ENCODE results near the gene CTBS. TPM values are rescaled to one million over a fixed set of nuclear protein-coding genes. Genes with fewer than 3 reads are reported as not detected.
"Not testable (repeated sequence)": the region's sequence is repeated elsewhere in the genome, so short reads cannot be mapped to it uniquely, and the experiment has no call there.

The CTBS gene, protein sequence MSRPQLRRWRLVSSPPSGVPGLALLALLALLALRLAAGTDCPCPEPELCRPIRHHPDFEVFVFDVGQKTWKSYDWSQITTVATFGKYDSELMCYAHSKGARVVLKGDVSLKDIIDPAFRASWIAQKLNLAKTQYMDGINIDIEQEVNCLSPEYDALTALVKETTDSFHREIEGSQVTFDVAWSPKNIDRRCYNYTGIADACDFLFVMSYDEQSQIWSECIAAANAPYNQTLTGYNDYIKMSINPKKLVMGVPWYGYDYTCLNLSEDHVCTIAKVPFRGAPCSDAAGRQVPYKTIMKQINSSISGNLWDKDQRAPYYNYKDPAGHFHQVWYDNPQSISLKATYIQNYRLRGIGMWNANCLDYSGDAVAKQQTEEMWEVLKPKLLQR
- total RNA-seq (2014; rRNA removed; shearing (Covaris generic)): 11.3 and 15.2 TPM in 2 replicates

GRCh38 chr1:84573967-84574842 lies at the start of gene CTBS:
Gene CTBS, minus strand, starts transcription at chr1:84574440. Its CDS starts 25 bp downstream, at chr1:84574415.
- DNase-seq (ENCODE audit: low spot score): peak; percentile 61

GRCh38 chr1:84621553-84621952 lies 47.3 kb upstream of the CTBS start:
- no peak for DNase-seq (ENCODE audit: low spot score)

- DNase-seq (ENCODE audit: low spot score): no peak
Observed at GRCh38 chr1:84620720-84621313, 46.6 kb upstream of the CTBS start.

DNA sequence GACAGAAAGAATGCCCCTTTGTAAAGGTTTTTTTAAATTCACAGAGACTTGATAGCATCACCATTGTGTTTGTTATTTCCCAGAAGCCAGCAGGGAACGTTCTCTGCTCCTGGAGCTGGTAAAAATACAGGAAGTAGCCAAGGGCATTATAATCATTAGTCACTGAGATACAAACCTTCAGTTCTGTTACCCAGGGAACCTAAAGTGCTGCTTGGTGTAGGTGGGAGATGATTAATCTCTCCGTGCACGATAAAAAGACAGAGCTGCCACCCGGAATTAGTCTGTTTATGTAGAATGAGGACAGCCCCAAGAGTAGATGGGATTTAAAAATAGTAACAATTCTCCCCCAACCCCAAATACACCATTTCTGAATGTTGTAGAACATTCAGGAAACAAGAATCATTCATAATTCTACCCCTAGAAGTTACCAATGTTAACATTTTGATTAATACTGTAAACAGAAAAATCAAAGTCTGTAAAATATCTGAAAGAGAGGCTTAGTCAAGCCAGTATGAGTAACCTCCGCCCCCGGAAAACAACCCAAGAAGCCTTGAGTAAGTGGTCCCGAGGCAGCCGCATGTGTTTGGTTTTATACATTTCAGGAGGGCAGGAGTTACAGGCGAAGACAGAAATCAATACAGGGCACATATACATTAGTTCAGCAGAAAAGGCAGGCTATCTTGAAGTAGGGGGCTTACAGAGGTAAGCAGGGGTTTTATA lies 45.3 kb upstream of the CTBS start:
- DNase-seq (ENCODE audit: low spot score): peak; percentile 43

- no peak for DNase-seq (ENCODE audit: low spot score)
Observed at GRCh38 chr1:84617349-84617748, 43.1 kb upstream of the CTBS start.

GRCh38 chr1:84615790-84616189 lies 41.5 kb upstream of the CTBS start:
- no peak for DNase-seq (ENCODE audit: low spot score)

- DNase-seq (ENCODE audit: low spot score): no peak
Observed at GRCh38 chr1:84613887-84614286, 39.6 kb upstream of the CTBS start.

GRCh38 chr1:84613026-84613425 lies 38.8 kb upstream of the CTBS start:
- no peak for DNase-seq (ENCODE audit: low spot score)

DNA sequence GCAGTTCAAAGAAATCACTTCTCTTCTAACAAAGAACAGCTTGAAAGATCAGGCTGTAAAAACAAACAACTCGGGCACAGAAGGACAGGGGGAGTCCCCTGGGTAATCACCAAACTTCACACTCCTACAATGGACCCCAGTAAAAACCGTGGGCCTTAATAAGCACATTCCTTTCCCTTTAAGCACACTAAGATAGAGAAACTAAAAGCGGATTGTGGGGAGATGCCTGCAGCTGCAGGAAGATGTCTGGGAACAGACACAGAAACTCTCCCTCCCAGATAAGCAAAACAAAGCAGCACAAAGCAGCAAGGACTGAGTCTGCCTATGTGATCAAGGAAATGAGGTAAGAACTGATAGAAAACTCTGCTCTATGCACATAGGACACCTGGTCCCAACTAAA lies 37.6 kb upstream of the CTBS start:
- DNase-seq (ENCODE audit: low spot score): no peak

GRCh38 chr1:84611091-84611490 lies 36.9 kb upstream of the CTBS start:
- no peak for DNase-seq (ENCODE audit: low spot score)

- no peak for DNase-seq (ENCODE audit: low spot score)
Observed at GRCh38 chr1:84606977-84607376, 32.7 kb upstream of the CTBS start.

- no peak for DNase-seq (ENCODE audit: low spot score)
Observed at GRCh38 chr1:84605157-84605556, 30.9 kb upstream of the CTBS start.

GRCh38 chr1:84603941-84604830 lies 29.9 kb upstream of the CTBS start:
- DNase-seq (ENCODE audit: low spot score): peak; percentile 76

DNA sequence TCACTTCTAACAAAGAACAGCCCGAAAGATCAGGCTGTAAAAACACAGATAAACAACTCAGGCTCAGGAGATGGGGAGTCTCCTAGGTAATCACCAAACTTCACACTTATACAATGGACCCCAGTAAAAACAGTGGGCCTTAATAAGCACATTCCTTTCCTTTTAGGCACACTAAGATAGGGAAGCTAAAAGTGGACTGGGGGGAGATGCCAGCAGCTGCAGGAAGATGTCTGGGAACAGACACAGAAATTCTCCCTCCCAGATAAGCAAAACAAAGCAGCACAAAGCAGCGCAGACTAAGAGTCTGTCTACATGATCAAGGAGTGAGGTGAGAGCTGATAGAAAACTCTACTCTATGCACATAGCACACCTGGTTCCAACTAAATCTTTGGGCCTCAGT lies 29.0 kb upstream of the CTBS start:
- no peak for DNase-seq (ENCODE audit: low spot score)

DNA sequence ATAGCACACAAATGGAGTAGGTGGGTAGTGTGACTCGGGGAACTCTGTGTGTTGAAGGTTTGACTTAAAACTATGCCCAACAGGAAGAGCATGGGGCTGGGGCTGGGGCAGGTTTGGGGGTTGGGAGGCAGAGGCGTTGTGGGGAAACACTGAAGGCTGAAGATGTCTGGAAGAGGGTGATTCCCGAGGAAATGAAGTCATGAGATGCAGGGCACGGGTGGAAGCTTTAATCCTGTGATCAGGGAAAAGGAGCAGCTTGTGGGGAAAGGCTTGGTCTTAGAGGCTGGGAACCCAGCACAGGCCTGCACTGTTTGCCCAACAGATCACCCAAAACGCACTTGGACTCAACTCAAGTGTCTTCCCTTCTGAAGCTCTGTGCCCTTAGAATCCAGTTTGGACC lies 26.6 kb upstream of the CTBS start:
- no peak for DNase-seq (ENCODE audit: low spot score)

DNA sequence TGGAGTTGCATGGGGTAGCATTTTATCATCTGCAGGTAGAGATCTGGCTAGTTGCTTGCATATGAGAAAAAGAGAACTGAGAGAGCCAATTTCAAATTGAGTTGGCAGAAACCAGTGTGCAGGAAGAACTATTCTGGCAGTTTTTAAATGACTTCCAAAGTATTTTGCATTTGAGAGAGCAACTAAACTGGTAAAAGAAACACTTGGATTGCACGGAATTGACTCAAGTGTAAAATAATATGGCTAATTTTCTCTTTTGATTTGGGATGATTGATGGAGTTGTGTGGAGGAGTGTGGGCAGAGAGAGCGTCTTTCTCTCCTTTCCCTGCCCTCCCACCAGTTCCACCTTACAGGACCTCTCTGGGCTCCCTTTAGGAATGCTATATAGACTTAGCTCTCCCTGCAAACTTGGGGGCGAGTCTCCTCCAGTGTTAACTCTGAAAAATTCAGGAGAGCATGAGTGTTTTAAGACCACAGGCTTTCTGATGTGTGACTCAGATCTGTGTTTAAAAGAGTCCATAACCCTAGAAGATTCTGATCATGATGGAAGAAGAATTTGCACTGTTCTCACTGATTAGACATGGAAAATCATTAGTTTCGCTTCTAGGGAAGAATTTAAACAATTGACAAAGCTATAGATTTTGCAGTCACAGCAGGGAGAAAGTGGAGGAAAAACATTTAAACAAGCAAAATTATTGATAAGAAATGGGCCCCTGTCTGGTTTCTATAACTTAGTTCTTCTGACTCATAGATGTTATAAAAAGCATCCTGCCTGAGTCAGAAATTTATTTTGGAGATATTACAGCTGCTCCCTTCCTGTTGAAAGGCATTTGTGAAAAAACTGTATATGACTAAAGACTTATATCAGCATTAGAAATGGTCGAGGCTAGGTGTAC lies 24.9 kb upstream of the CTBS start:
- no peak for DNase-seq (ENCODE audit: low spot score)

DNA sequence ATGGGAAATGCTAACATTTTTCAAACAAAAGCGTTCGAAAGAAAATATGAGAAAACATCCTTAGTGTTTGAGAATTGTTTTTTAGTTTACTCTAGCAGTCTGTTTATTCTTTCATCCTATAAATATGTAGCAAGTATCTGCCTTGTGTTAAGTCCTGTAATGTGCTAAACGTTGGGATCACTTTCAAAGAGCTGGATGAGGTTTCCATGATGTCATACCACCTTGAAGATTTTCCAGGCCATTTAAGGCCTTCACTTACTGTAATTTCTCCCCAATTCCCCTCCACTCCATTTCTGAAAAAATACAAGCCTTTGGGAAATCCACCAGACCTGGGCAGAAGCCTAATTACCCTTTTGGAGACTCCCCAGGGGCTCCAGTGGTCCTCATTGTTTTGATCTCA lies 24.2 kb upstream of the CTBS start:
- no peak for DNase-seq (ENCODE audit: low spot score)

DNA sequence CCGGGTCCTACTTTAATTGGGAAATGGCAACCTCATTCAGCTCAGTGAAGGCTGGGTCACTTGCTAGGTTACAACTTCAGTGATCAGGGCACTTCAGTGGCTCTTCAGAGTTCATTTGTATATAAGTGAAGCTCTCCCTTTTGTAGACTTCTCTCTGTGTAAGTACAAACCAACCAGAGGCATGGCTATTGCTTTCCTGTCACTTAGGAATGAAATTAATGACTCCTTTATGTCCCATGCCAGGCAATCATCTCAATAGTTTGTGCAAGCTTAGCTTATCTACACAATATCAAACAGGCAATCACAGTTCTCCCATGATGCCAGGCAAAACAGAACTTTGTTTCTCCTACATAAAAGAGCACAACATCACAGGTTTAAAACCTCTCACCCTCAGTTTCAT lies 22.8 kb upstream of the CTBS start:
- DNase-seq (ENCODE audit: low spot score): no peak

- DNase-seq (ENCODE audit: low spot score): not testable (repeated sequence)
Observed at GRCh38 chr1:84594959-84595358, 20.7 kb upstream of the CTBS start.

GRCh38 chr1:84587099-84587498 lies 12.9 kb upstream of the CTBS start:
- DNase-seq (ENCODE audit: low spot score): no peak
